GM19438 (cell line): ENCODE results near the gene PARVG.

Experiments
- ATAC-seq: cut with Tn5 transposase; IDR thresholded peaks from one replicate; pipeline ENCODE4 v1.9.1; 2021; ENCODE audit warnings: low read depth; ENCODE audit not compliant: unreplicated experiment

Gene PARVG

DNA sequence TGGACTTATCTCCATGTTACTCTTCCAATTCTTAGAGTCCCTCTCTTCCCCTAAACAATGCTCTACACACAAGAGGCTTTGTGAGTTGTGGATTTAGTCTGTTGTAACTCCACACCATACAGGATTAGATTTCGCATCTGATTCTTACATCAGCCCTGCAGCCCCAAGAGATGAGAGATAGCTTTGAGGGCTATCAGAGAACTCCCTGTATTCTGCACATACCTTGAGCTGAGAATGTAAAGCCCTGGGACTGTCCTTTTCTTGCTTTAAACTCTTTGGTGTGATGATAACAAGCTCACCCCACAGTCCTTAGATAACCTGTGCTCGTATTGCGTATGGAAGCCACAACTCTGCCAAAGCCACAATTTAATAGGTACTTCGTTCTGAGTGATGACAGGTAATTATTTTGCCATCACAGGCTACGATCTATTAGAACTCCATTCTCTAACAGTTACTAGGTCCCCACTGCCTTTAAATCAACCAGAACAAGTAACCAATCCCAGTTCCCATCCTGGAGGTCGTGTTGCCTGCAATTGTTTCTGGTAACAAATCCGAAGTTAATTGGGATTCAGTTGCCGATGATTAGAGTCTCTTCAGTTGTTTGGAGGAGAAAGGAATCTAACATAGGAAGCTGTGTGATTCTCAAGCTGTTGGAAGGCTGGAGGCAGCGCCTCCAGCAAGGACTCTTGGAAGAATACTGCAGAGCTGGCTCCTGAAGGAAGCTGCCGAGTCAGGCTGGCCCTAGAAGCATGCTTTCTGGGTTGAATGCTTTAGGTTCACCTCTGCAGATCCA is 1.3 kb upstream of the PARVG start:
- no peak for ATAC-seq

DNA sequence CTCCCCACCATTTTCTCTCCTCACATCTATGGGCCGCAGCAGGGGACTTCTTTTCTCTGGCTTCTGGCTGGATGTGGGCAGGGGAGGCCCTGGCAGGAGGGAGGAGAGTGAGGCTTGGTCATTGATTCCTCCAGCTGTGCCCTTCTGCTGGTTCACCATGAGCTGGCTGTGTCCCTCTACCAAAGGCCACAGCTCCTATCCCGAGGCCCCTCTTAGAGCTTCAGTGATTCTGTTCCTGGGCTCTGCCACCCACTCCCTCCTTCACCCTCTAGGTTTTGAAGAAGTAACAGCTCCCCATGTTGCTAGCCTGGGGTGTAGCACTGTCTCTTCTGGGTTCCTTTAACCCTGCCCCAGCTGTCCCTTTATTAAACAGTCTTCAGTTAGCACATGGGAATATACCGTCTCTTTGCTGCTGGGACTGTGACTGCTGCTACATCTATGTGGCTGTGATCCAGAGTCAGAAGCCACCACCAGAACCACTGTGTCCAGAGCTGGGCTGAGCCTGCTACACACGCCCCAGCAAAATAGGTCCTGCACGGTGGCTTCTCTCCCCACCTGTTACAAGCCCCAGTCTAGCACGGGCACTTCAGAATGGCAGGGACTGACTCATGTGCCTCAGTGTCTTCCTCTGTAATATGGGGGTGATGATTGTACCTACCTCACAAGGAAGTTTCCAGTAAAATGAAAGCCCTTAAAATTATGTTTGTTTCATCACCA is 578 bp upstream of the PARVG start:
- ATAC-seq, result no peak

DNA sequence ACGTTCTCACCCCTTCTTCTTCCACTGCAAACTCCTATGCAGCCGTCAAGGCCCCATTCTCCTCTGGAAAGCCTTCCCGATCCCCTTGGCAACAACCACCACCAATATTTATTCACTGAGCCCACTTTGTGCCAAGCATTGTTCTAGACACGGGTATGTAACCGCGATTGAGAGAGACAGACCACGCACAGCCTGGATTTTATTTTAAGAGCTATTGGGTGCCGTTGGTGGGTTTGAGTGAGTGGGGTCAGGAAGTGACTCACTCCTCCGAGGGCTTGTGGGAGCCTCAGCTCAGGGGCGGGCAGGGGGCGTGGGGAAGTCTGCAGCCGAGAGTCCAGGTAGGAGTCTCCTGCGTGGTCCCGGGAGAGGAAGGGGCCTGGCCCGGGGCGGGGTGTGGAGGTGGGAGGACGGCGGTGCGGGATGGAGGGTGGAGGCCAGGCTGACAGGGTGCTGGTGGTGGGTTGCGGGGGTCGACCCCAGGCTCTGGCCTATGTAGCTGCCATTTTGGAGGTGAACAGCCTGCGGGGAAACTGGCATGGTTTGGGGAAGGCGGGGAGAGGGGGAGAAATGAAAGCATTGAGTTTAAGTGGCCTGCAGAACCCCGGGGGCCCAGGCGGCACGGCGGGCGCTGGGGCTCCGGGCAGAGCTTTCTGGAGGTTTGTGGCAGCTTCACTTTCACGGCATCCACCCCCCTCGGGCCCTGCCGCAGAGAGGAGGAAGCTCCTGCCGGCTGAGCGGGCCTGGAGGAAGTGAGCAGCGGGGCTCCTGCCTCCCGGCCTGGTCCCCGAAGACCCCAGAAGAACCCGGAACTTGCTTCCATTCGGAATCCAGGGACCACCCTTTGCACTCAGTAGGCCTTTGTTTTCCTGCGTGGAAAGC is 547 bp downstream of the PARVG start:
- ATAC-seq, result no peak

DNA sequence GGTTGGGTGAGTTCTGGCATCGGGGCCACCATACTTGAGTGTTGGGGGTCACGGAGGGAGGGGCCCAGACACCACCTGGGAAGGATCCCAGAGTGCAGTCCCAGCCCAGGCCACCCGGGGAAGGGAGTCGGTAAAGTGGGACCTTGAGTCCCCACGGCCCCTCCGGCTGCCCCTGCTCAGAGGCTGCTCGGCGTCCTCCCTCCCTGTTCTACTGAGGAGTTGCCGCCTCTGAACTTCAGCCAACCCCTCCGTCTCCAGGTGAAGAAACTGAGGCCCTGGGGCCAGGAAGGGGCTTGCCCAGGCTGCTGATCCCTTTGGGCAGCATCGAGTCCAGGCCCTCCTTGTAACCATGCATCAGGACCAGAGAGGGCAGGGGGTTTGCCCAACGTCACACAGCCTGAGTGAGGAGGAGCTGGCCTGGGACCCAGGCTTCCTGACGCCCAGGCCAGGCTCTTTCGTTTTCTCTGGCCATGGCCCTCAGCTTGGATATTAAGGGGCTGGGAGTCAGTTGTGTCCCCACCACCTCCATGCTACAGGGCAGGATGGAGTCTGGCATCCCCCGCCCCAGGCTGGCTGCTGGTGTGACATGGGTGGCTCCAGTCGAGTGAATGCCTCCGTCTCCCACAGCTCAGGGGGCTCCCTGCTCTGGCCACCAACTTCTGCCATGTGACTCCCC is 1.3 kb downstream of the PARVG start:
- no peak for ATAC-seq

DNA sequence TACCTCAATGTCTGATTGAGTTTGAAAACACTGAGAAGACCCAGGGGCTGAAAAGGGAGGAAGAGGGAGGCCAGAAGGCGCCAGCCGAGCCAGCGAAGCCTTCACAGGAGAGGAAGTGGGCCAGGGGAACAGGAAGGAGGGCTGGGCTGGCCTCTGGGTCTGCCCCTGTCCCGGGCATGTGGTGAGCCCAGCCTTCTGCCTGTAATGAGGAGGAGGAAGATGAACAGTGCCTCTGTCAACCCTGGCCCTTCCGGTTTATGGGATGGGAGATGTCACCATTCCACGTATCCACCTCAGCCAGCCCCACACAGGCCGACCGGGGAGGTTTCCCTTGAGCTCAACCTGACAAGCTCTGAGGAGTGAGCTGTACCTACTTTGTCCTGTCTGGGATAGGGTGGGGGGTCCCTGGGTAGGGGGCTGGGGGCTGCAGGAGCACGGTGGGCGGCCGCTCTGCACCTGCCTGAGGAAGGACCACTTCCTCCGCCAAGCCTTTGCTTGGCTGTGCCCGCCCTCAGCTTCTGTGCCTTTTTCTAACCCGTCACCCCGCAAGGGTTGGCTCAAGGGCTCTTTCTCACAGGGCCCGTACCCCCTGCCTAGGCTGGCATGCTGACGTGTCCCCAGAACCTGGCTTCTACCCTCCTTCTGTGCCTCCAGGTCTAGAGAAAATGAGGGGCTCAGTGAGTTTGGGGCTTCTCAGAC is 2.0 kb downstream of the PARVG start:
- no peak for ATAC-seq

DNA sequence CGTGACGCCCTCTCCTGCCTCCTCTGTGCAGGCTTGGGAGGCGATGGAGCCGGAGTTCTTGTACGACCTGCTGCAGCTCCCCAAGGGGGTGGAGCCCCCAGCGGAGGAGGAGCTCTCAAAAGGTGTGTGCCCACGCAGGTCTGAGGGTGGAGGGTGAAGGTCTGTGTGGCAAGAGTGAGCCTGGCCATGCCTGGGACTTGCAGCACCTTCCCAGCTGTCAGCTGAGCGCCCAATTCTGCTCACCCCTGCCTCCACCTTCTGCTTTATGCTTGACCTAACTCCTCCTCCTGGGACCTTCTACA is 2.5 kb downstream of the PARVG start:
- no peak for ATAC-seq

GRCh38 chr22:44184006-44184405 is 3.3 kb downstream of the PARVG start:
- no peak for ATAC-seq

DNA sequence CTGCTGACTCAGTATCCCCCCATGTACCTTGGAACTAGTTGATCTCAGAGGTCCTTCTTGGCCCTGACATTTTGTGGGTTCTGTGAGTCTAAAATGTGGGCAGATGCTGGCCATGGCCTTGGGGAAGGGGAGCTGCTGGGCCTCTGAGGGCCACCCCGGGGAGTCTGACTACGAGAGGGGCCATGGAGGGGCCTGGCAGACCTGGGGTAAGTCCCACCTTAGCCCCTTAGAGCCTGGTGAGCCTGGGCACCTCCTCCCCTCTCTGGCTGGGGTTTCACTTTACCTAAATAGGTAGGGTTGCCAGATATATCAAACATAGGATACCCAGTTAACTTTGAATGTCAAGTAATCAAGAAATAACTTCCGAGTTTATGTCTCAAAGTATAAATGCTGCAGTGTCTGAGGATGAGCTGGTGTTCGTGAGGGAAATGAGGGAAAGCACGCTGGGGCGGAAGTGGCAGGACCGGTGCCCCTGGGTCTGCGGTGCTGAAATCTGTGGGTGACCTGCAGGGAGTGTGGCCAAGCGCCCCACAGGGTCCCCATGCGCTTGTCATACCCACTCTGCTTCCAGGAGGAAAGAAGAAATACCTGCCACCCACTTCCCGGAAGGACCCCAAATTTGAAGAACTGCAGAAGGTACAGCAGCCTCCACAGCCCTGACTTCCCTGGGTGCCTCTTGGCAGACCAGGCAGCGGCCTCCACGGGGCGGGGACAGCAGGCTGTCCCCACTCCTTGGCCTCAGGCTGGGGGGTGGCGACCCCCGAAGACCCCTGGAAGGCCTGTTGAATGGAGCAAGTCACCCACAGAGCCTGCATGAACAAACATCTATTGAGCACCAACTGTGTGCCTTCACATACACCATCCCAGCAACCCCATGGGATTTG is 4.8 kb downstream of the PARVG start:
- no peak for ATAC-seq

GRCh38 chr22:44186121-44186510 is 5.4 kb downstream of the PARVG start:
- ATAC-seq, result no peak

- ATAC-seq, result no peak
Observed at GRCh38 chr22:44186737-44187136, 6.0 kb downstream of the PARVG start.

DNA sequence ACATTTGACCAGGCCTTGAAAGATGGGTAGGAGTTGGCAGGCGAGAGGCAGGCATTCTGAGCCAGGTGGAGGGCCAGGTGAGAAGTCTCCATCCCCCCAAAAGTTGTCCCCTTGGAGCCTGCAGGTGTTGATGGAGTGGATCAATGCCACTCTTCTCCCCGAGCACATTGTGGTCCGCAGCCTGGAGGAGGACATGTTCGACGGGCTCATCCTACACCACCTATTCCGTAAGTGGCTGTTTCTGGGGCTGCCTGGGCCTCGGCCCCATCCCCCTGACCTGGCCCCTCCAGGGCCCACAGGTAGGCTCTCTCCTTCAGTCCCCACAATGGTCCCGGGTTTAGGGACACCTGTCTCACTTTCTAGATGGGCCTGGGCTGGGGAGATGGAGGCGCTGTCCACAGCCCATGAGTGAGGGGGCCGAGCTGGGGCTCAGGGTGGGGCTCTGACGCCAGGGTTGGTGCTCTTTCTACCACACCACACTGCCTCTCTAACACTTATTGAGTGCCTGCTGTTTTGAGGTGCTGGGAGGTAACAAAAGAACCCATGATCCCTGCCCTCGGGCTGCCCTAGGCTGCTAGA is 7.0 kb downstream of the PARVG start:
- ATAC-seq, result no peak

- ATAC-seq, result no peak
Observed at GRCh38 chr22:44188316-44188715, 7.6 kb downstream of the PARVG start.

- ATAC-seq, result no peak
Observed at GRCh38 chr22:44188986-44189630, 8.4 kb downstream of the PARVG start.

DNA sequence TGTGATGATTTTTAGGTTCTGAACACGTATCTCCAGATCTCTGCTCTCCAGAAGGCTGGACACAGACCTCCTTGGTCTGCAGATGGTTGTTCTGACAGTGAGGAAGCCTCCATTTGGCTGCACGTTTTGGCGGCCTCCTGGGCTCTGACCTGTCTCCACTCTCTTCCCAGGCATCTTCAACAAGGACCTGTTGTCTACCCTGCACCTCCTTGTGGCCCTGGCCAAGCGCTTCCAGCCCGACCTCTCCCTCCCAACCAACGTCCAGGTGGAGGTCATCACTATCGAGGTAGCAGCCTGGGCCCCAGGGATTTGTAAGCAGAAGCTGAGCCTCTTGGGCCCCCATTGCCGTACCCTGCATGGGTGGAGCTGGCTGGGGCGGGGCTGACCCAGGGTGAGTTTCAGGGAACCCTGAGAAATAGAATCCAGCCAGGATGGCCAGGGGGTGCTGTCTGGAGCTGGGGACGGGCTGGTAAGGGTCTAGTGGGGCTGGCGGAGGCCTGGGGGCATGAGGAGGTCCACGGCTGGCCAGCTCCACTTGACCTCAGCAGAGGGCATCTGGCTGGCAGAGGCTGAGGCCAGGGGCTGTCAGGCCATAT is 9.8 kb downstream of the PARVG start:
- no peak for ATAC-seq

DNA sequence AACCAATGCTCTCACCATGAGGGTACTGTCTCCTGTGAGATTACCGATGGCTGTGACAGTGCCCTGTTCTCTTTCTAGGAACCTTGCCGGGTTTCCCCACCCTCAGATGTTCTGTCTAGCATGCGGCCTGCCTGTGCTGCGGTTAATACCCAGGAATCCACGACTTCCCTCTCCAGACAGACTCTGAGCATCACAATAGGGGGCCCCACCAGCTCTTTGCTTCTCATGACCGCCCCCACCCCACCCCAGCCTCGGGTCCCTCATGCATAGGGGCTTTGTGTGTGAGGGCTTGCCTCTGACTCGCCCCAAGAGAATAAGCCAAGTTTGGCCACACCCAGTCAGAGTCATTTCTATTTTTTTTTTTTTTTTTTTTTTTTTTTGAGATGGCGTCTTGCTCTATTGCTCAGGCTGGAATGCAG is 10.3 kb downstream of the PARVG start:
- ATAC-seq, result no peak

DNA sequence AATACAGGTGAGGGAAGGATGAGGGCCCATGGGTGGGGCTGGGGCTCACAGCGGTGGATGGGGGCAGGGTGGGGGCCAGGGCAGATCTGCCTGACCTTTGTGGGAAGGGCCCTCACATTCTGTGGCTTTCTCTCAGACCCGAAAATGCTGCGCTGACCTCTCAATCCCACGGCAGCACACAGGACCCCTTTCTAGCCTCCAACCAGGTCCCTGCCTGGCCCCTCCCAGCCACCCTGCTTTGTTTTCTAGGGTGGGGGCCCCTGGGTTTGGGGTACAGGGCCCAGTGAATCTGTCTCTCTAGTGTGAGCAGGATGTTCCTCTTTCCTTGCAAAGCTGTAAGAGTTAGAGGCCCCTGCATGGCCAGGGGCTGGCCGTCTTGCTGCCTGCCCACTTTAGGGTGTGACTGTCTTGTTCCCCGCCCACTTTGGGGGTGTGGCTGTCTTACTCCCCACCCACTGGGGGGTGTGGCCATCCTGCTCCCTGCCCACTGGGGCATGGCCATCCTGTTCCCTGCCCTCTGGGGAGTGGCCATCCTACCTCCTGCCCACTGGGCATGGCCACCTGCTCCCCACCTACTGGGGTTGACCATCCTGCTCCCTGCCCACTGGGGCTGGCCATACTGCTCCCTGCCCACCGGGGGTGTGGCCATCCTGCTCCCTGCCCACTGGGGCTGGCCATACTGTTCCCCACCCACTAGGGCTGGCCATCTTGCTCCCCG is 11.5 kb downstream of the PARVG start:
- ATAC-seq, result no peak

DNA sequence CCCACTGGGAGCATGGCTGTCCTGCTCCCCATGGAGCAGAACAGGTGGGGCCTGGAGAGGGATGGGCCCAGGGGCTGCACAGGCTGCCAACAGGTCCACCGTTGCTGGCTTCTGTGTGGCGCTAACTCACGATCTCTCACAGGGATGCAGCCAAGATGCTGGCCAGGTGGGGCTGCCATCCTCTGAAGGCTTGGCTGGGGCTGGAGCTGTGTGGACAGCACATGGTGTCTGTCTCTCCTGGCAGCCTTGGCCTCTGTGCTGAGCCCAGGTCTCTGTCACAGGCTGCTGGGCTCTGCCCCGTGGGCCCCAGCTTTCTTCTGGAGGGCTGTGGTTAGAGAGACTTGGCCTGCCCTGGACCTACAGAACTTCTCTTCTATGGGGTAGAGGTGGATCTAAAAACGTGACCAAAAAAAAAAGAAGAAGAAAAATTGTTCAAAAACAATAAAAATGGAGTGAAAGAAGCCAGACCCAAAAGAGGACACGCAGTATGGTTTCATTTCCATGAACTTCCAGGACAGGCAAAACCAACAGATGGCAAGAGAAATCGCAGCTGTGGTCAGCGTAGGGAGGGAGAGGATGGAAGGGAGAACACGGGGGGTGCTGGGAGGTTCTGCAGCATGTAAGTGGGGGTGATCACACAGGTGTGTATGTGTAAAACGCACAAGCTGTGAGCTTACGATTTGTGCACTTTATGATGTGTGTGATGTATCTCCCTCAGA is 12.2 kb downstream of the PARVG start:
- no peak for ATAC-seq
